HT1080 (cell line): ENCODE data around the gene LRRC3. TPM values are rescaled to one million over a fixed set of nuclear protein-coding genes. Genes with fewer than 3 reads are reported as not detected.
"Not testable (repeated sequence)": the region's sequence is repeated elsewhere in the genome, so short reads cannot be mapped to it uniquely, and the experiment has no call there.

Source experiments
- DNase-seq: peaks from one replicate; pipeline ENCODE4 v3.0.0-alpha.2; 2015; ENCODE audit warnings: low read depth
- polyA plus RNA-seq, 2 experiments: library from polyadenylated mRNA; depleted of rRNA; stranded (reverse); fragments of >200 nt; gene quantifications; 2 replicates each; pipeline ENCODE4 v1.2.3, GENCODE V29; 2015
- total RNA-seq: library from RNA; depleted of rRNA; stranded (reverse); fragments of >200 nt; shearing (Covaris generic); gene quantifications from 2 replicates; pipeline ENCODE4 v1.2.3, GENCODE V29; 2014; rRNA removed

The LRRC3 gene, protein sequence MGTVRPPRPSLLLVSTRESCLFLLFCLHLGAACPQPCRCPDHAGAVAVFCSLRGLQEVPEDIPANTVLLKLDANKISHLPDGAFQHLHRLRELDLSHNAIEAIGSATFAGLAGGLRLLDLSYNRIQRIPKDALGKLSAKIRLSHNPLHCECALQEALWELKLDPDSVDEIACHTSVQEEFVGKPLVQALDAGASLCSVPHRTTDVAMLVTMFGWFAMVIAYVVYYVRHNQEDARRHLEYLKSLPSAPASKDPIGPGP
- total RNA-seq = 0.07 TPM in 1 of 2 replicates, not detected in the other
- polyA plus RNA-seq (2015; cell fraction: cytosol; rRNA removed) = 0.20 and 0.40 TPM in 2 replicates
- 0.16 and 0.29 TPM in 2 replicates for polyA plus RNA-seq (2015; cell fraction: nucleus; rRNA removed)

DNA sequence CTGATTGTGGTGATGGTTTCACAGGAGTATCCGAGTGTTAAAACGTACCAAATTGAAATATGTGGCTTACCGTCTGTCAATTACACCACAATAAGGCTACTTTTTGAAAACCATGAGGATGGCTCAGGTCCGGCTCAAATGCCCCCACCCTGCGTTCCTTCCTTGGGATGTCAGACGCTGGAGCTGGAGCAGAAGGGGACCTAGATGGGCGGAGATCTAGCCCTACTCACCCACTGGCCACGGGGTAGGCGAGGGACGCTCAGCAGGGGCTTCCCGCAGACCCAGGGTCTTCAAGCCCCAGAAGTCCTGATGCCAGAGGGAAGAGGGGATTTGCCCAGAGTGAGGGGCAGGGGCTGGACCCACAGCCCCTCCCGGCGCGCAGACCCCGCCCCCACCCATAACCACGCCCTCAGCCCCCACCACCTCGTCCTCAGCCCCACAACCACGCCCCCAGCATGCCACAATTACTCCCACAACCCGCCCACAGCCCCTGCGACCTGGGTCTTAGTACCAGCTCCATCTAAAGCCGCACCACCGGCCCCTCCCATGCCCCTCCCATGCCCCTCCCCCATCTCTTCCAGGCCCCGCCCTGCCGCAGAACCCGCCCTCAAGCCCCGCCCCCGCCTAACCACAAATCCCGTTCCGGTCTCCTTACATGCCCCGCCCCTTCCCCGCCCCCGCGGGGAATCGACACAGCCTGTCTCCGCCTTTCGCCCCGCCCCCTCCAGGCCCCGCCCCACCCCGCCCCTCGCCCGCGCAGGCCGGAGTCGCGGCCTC, at the start of gene LRRC3:
Gene LRRC3, plus strand, starts transcription at position 764 of the 777 bp plus-strand sequence. CDS start 1,135 bp downstream, outside the sequence.
- DNase-seq = no peak

DNA sequence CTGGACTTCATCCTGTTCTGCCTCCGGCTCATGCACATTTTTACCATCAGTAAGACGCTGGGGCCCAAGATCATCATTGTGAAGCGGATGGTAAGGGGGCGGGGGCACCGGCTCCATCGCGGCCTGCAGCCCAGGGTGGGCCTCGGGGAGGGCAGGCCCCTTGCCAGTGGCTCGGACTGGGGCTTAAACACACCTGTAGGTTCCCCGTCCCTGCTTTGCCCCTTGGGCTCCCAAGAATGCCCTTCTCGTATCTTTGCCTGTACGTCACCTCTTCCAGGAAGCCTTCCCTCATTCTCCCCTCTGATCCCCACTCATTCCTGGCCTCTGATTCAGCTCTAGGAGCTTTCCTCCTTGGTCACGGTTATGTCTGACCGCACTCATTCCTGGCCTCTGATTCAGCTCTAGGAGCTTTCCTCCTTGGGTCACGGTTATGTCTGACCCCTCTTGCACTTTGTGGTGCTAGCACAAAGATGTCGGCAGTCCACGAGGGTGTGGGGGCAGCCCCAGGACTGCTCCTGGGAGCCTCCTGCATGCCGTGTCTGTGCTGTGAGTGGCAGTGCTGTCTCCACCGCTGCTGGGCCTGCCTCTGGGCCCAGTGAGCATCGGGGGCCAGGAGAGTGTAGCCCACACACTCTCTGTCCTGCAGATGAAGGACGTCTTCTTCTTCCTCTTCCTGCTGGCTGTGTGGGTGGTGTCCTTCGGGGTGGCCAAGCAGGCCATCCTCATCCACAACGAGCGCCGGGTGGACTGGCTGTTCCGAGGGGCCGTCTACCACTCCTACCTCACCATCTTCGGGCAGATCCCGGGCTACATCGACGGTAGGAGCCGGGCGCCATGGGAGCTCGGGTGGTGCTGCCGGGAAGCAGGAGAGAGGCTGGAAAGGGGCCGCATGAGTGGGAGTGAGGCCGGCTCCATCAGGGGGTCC, 49.1 kb upstream of the LRRC3 start:
- peak; percentile 54 for DNase-seq

DNA sequence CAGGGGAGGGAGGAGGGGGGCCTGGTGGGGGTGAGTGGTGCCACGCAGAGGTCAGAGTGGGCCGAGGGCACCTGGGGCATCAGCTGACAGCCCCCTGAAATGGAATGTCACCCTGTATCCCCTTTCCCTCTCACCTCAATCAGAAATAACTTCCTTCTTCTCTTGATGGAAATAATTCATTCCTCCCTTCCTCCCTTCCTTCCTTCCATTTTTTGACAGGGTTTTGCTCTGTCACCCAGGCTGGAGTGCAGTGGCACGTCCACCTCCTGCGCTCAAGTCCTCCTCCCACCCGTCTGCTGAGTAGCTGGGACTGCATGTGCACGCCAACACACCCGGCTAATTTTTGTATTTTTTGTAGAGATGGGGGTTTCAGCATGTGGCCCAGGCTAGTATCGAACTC, 48.4 kb upstream of the LRRC3 start:
- DNase-seq = no peak

DNA sequence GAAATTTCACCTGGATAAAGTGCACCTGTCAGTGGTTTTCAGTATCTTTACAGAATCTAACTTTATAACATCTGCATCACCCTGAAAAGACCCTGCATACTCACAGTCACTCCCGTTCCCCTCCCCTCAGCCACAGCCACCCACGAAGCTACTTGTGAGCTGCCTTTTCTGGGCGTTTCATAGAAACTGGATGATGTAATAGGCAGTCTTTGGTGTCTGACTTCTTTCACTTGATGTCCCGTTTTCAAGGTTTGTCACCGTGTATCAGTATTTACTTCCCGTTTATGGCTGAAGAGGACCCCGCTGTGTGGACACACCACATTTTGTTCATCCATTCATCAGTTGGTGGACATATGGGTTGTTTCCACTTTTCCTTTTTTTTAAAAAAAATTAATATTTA, 47.8 kb upstream of the LRRC3 start:
- no peak for DNase-seq

DNA sequence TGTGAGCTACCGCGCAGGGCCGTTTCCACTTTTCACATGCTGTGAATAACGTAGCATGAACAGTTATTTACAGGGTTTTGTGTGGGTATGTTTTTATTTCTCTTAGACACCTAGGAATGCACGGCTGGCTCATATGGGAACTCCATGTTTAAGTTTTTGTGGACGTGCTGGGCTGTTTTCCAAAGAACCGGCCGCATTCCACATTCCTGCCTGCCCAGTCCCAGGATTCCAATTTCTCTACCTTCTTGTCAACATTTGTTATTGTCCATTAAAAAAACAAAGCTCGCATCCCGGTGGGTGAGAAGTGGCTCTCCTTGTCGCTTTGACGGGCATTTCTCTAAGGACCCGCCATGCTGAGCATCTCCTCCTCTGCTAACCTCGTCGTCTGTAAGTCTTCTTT, 47.1 kb upstream of the LRRC3 start:
- DNase-seq = no peak

DNA sequence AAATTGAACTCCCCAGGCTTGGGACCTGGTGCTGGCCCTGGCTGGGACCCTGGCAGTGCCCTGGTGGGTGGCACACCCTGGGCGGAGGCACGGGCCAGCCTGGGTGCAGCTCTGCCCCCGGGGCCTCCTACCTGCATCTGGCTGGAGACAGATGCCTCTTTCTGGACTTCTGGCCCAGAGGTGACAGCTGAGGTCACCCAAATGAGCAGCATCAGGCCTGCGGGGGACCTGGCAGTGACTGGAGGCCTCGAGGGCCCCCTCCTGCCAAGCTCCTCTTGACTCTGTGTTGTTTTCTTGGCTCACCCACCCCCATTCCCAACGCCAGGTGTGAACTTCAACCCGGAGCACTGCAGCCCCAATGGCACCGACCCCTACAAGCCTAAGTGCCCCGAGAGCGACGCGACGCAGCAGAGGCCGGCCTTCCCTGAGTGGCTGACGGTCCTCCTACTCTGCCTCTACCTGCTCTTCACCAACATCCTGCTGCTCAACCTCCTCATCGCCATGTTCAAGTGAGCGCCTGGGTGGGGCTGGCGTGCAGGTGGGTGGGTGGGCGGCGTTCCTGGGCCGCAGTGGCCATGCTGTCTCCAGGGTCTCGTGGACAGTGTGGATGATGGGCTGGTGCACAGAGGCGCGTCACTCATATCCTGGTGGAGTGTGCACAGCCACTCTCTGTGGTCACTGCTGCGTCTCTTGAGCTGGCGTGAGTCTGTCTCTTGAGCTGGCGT, 41.6 kb upstream of the LRRC3 start:
- no peak for DNase-seq

DNA sequence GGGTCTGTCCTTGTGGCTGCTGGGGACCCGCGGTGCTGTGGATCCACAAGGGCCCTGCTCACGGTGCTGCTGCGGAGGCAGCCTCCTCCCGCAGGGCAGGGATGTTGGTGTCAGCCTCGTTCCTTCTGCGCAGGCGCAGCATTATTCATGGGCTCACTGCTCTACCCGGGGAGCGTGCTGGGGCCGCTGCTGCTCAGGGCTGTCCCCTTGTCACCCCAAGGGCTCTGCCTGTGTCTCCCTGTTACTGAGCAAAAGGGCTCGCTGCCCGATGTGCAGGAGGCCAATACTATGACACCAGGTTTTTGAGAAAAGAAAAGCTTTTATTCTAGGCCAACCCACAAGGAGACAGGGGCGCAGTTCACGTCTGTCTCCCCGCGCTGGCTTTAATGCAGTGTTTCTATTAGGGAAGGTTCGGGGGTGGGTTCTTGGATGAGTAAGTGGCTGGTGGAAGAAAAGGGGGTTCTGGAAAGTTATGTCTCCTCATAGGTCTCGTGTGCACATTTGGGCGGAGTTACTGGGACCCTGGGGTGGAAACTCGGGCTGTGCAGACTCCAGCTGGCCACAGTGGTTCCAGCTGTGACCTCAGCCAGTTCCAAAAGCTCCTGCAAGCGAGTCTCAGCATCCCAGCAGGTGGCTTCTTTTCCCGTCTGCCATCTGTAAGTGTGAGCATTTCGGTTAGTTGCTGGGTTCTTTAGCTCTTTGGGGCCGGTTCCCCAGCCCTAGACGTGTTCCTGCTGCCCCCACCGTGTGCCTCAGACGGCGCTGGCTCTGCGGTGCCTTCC, 40.8 kb upstream of the LRRC3 start:
- no peak for DNase-seq

DNA sequence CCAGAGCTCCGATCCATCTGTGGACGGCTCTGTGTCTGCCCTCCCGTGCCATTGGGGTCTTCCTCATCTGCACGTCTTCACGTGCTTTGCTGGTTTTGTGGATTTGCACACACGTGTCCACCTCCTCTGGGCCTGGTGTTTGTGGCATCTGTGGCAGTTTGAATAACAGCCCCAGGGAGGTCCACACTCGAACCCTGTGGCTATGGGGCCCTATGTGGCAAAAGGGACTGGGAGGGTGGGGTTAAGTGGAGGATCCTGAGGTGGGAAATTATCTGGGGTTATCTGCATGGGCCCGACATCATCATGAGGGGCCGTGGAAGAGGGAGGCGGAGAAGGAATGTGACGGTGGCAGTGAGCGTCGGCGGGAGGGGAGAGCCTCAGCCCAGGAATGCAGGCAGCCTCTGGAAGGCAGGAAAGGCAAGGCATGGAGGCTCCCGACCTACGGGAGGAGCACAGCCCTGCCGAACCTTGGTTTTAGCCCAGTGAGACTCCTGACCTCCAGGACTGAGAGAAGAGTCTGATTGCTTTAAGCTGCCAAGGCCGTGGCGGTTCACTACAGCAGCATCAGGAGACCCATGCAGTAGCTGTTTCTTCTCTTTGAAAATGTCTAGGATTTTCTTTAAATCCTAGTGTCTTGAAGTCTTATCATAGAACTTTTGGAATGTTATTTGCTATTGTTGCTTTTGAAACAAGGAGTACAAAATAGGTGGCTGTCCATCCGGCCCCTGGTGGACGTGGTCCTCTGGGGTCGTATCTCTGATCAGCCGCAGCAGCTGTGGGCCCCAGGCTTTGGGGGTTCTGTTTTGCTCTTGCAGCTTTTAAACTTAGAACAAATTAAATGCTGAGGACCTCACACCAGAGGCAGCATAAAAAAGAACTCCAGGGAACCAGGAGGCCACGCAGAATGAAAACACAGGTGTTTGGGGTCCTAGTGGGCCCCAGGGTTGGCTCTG, 40.0 kb upstream of the LRRC3 start:
- no peak for DNase-seq

DNA sequence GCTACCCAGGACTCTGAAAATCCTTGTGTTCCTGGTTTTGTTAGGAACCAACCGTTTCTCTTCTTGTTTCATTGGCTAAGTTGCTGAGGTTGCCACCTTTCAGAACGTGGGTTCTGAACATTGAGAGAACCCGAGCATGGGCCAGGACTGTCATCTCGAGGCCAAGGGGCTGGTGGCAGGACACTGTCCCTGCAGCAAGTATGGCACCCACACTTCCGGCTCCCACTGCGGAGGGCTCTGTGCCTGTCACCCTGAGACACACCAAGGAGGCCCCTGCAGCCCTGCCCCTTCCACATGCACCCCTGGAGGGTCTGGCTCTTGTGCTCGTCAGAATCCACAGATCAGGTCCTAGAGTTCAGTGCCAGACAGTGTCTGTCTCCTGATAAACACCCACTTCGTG, 39.1 kb upstream of the LRRC3 start:
- no peak for DNase-seq

DNA sequence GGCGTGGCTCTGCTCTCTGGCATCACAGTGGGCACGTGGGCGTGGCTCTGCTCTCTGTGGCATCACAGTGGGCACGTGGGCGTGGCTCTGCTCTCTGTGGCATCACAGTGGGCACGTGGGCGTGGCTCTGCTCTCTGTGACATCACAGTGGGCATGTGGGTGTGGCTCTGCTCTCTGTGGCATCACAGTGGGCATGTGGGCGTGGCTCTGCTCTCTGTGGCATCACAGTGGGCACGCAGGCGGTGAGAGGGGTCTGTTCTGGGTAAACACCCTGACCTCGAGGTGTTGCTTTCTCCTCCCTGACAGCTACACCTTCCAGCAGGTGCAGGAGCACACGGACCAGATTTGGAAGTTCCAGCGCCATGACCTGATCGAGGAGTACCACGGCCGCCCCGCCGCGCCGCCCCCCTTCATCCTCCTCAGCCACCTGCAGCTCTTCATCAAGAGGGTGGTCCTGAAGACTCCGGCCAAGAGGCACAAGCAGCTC, 37.6 kb upstream of the LRRC3 start:
- DNase-seq = not testable (repeated sequence)

DNA sequence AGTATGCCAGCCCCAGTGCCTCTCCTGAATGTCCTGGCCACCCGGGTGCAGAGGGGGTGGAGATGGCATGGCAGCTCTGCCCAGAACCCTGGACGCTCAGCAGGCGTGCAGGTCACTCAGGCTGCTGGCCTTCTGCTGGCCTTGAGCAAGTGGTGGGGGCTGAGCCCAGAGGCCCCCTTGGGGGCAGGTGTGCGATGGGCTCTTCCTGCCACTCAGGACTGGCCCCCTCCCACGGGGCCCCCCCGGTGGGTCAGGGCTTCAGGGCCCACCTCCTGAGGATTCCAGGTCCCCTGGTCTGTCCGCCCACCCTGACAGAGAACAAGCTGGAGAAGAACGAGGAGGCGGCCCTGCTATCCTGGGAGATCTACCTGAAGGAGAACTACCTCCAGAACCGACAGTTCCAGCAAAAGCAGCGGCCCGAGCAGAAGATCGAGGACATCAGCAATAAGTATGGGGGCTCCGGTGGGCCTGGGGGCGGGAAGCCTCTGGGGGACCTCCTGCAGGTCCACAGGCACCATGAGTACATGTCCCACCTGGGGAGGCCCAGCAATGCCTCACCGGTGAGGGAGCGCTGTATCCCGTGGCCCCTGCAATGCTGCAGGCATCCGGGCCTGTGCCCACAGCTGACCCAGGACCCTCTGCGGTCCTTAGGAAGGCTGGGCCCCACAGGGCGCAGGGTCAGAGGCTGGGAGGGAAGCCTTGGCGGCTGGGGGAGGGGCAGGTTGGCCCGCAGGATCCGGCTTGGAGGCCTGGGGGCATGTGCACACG, 37.0 kb upstream of the LRRC3 start:
- DNase-seq = no peak

DNA sequence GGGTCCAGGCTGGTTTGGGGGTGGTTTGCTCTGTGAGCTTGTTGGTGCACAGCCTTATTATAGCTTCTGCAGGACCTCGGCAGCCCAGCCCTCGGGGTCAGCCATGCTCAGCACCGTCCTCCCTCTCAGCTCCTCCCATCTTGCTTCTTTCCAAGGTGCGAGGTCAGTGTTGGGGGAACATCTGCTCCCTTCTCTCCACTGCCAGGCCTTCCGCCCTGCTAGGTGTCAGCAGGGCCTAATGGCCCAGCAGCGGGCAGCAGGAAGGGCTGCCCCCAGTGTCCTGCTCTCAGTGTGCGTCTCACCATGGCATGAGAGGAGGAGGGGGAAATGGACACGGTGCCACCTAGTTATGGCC, 36.5 kb upstream of the LRRC3 start:
- DNase-seq = no peak

DNA sequence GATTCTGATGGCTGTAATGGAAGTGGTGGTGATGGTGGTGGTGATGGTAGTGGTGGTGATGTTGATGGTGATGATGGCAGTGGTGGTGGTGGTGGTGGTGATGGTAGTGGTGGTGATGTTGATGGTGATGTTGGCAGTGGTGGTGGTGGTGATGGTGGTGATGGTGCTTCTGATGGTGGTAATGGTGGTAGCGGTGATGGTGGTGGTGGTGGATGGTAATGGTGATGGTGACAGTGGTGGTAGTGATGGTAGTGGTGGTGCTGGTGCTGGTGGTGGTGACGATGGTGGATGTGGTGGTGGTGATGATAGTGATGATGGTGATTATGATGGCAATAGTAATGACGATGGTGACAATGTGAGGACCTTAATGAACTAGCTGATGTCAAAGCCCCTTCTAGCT, 35.6 kb upstream of the LRRC3 start:
- no peak for DNase-seq

DNA sequence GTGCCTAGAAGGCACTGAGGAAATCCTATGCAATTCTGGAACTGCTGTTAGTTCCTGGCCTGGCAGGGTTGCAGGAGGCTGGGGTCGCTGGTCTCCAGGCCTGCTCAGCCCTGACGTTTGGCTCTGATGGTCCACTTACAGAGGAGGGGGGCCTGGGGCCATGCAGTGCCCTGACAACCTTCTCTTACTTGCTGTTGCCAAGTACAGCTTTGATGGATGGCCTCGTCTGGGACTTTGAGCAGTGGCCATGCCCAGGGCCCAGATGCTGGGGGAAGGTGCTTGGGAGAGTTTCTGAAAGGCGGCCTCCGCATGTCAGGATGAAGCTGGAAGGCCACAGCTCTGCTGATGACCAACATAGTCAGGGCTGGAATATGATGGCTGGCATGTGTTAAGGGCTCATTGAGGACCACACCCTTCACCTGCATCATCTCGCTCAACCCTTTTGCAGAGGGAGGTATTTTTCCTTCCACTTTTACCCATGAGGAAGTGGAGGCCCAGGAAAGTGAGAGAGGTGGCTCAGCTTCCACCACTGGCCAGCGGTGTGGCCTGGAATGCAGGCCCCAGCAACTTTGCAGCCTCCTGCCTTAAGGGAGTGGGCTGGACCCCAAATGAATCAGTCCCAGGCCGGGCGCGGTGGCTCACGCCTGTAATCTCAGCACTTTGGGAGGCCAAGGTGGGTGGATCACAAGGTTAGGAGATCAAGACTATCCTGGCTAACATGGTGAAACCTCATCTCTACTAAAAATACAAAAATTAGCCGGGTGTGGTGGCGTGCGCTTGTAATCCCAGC, 34.7 kb upstream of the LRRC3 start:
- no peak for DNase-seq

DNA sequence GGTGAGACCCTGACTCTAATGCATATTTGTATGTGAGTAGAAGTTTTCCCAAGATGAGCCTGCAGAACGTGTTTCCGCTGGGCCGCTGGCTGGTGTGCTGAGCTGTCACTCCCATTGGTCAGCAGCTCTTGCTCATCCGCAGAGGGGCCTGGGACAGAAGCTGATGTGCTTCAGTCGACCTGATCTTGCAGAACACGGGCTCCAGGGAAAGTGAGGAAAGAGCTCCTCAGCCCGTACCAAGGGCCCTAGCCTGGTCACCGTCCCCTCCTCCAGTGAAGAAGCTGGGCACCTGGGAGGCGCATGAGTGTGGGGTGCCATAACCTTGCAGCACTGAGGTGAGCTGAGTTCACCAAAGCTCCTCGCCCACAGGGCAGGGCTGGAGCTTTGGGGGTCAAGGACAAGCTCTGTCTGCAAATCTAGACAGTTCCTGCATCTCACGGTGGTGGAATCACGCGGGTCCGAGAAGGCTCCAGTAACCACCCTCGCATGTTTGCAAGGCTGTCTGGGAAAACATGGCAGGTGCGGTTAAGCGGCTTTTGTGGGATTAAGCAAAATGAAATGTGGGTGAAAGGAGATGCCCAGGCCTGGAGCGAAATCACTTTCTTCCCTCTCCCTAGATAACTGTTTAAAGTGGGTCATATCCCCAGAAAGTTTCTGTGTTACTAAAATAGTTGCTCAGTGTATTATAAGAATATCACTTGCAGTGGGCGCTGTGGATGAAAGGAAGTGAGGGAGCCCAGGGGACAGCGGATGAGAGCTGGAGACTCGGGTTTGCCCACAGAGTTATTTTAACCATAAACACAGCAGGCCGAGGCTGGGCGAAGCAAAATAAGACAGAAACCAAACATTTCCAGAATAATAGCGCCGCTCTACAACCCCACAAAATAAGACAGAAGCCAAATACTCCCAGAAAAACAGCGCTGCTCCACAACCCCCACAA, 33.1 kb upstream of the LRRC3 start:
- no peak for DNase-seq

DNA sequence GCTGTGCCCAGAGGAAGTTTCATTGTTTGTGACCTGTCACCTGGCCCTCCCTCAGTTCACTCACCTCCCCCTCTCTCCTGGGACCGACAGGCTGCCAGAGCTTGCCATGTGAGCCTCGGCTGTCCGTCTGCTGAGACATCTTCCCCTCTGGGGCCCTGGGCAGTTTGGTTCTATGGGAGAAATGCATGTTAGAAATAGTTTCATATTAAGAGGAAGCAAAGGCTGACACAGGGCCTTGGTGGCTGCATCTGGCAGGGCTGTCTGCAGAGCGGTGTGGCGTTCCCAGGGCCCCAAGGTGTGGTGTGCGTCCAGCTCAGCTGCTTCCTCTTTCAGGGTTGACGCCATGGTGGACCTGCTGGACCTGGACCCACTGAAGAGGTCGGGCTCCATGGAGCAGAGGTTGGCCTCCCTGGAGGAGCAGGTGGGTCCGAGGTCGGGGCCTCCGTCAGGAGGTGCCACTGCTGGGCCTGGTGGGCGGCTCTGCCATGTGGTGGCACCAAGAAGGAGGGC, 31.9 kb upstream of the LRRC3 start:
- no peak for DNase-seq
